GM12873 (cell line): ENCODE data around the gene EGFR.

Experiments
- TF ChIP-seq, protein P1 (sequence below): IDR thresholded peaks from 2 replicates; pipeline ENCODE4 v1.5.1; 2012; ENCODE audit warnings: low read depth, mild to moderate bottlenecking, moderate library complexity, low read length, control low read depth; ENCODE audit not compliant: insufficient read depth; ENCODE audit errors: missing control alignments

EGFR gene

DNA sequence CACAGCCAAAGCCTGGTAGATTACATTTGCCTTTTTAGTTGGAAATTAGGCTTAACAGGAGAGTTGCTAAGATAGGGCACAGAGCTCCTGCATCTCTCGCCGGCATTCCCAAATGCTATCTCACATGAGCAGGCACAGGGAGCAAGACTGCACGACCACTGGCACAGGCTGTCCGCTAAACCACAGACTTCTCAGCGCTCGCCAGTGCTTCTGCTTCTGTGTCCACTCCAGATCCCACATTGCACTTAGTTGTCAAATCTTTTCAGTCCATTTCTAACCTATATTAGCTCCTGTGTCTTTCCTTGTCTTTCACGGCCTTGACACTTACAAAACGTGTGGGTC lies 138.9 kb downstream of the EGFR start:
- TF ChIP-seq, protein P1, sequence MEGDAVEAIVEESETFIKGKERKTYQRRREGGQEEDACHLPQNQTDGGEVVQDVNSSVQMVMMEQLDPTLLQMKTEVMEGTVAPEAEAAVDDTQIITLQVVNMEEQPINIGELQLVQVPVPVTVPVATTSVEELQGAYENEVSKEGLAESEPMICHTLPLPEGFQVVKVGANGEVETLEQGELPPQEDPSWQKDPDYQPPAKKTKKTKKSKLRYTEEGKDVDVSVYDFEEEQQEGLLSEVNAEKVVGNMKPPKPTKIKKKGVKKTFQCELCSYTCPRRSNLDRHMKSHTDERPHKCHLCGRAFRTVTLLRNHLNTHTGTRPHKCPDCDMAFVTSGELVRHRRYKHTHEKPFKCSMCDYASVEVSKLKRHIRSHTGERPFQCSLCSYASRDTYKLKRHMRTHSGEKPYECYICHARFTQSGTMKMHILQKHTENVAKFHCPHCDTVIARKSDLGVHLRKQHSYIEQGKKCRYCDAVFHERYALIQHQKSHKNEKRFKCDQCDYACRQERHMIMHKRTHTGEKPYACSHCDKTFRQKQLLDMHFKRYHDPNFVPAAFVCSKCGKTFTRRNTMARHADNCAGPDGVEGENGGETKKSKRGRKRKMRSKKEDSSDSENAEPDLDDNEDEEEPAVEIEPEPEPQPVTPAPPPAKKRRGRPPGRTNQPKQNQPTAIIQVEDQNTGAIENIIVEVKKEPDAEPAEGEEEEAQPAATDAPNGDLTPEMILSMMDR, result no peak

DNA sequence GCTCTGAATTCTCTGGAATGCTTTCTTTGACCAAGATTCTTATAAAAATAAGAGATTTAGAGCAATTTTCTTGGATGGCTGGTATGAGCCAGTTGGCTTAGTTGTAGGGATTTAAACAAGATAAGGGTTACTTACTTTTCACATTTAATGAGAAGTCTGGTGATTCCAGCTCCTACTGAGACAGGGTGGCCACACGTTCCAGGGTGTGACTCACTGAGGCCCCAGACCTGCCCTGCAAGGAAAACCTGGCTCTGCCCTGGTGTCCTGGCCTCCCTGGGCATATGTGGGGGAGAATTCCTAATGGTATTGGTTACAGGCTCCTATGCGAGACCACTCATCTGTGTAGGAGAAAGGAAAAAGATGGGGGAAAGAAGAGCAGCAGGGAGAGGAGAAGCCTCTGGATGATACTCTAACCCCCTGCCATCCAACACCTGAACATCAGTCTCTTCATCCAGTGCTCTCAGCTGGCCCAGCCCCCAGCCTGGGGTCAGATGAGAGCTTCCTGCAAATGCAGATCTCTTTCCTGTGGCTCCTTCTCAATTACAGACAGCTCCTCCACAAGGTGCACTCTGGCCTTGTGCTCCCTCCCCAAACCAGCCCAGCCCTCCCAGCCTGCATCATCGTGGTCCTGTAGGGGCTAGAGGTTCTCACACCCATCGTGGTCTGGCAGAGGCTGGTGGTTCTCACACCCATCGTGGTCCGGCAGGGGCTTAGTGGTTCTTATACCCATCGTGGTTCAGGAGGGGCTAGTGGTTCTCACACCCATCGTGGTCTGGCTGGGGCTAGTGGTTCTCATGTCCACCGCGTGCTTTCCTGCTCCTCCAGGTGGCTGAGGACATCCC lies 139.9 kb downstream of the EGFR start:
- TF ChIP-seq, protein P1, result no peak

DNA sequence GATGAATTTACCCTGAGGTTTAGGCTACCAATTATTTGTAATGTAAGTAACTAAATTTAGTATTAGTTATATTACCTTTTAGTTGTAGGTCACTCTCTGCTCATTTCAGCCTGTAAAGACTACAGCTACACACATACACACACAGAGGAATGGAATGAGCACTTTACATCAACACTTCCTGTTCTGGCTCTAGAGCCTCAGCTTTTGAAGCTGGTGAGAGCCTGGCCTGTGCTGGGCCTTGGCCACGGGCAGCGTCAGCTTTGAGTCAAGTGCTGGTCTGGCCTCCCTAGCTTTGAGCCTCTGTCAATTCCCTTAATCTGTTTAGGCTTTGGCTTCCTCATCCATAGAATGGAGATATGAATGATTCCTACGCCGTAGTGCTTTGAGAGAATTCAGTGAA lies 141.7 kb downstream of the EGFR start:
- TF ChIP-seq, protein P1, result no peak

DNA sequence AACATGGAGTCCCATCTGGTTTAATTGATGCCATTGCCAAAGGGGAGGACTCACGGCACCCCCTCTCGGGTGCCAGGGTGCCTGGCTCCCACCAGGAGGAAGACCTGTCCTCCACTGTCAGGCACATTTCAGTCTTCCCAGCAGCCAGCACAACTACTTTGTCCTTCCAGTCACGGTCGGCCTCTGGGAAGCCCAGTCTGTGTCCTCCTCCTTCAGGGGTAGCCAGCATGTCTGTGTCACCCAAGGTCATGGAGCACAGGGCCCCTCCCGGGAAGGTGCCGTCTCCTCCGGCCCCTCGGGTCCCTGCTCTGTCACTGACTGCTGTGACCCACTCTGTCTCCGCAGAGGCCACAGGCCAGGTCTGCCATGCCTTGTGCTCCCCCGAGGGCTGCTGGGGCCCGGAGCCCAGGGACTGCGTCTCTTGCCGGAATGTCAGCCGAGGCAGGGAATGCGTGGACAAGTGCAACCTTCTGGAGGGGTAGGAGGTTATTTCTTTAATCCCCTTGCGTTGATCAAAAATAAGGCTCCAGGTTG lies 142.4 kb downstream of the EGFR start:
- TF ChIP-seq, protein P1, result no peak

DNA sequence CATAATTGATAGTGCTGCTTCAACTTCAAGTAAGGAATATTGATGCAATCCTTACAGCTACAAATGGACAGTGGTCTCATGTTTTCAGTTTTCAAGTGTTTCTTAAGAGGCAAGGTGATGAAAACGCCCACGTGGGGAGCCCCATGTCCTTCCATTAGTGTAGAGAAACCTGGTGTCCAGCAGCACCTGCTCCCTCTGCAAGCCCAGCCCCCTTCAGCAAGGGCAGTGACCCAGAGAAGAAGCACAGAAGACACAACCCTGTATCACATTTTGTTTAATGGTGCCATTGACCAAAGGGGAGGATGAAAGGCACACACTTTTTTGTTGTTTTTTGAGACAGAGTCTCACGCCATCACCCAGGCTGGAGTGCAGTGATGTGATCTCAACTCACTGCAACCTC lies 143.7 kb downstream of the EGFR start:
- TF ChIP-seq, protein P1, result no peak

DNA sequence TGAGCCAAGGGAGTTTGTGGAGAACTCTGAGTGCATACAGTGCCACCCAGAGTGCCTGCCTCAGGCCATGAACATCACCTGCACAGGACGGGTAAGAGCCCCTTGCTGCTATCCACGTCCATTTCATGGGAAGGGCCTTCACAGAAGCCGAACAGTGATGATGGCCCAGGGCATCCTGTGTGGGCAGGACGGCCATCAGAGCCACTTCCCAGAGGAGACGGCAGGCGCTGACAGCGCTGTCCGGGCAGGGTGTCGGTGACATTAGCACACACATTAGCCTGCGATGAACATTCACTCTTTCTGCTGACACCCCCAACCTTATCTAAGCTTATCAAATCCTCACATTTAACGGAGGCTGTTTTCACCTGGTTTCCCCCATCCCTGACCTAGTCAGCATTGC lies 144.9 kb downstream of the EGFR start:
- TF ChIP-seq, protein P1, result no peak

DNA sequence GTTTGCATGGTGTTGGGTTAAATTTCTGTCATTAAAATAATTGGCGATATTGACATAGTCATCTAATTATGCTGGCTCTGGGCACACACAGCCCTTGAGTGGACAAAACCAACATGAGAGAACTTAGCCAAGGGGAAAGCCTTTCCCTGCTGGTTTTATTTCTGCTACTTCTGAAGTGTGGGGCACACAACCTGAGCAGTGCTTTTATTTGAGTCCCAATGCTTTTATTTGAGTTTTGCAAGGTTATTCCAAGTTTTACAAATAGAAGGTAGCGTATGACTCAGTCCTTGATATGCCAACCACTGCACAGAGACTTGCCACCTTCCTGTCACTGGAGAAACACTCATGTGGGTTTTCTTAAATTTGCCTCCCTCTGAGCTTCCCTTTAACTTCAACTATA lies 145.7 kb downstream of the EGFR start:
- TF ChIP-seq, protein P1, result no peak
